GM12873 (cell line): ENCODE measurements around the gene PTPRG.

Experiments used
- CTCF ChIP-seq: IDR thresholded peaks from 2 replicates; pipeline ENCODE4 v1.5.1; 2012; ENCODE audit warnings: low read depth, mild to moderate bottlenecking, moderate library complexity, low read length, control low read depth; ENCODE audit not compliant: insufficient read depth; ENCODE audit errors: missing control alignments

PTPRG gene

GRCh38 chr3:61884794-61885193 is 323.4 kb downstream of the PTPRG start:
- TF ChIP-seq CTCF: no peak

- no peak for TF ChIP-seq CTCF
These were observed 324.0 kb downstream of the PTPRG start for GRCh38 chr3:61885414-61885813.

GRCh38 chr3:61887206-61887605 is 325.8 kb downstream of the PTPRG start:
- no peak for TF ChIP-seq CTCF

- TF ChIP-seq CTCF: no peak
These were observed 327.9 kb downstream of the PTPRG start for GRCh38 chr3:61889259-61889658.

- TF ChIP-seq CTCF: no peak
These were observed 328.8 kb downstream of the PTPRG start for GRCh38 chr3:61890167-61890566.

- TF ChIP-seq CTCF: no peak
These were observed 329.2 kb downstream of the PTPRG start for GRCh38 chr3:61890586-61890985.

- no peak for TF ChIP-seq CTCF
These were observed 331.5 kb downstream of the PTPRG start for GRCh38 chr3:61892891-61893290.
